H7 (cell line): Measurements from ENCODE around the gene LONRF3. TPM values are rescaled to one million over a fixed set of nuclear protein-coding genes. Genes with fewer than 3 reads are reported as not detected.
"Not testable (repeated sequence)": the region's sequence is repeated elsewhere in the genome, so short reads cannot be mapped to it uniquely, and the experiment has no call there.

Experiments
- DNase-seq: peaks from one replicate; pipeline ENCODE4 v3.0.0; 2012
- H3K27me3 ChIP-seq: 2 replicates; pipeline ENCODE4 v1.6.0; 2011; ENCODE audit warnings: mild to moderate bottlenecking, low read length; ENCODE audit not compliant: control insufficient read depth, insufficient read depth
- H3K36me3 ChIP-seq: replicated peaks from 2 replicates; pipeline ENCODE4 v1.5.1; 2011; ENCODE audit warnings: low read length; ENCODE audit not compliant: control insufficient read depth, insufficient read depth
- H3K4me3 ChIP-seq: 2 replicates; pipeline ENCODE4 v1.5.1; 2011; ENCODE audit warnings: low read depth, mild to moderate bottlenecking, control low read depth, low read length, moderate library complexity; ENCODE audit not compliant: insufficient read depth
- total RNA-seq: library from RNA; depleted of rRNA; stranded (reverse); fragments of >200 nt; shearing (Covaris generic); gene quantifications from 2 replicates; pipeline ENCODE4 v1.2.3, GENCODE V29; 2014

LONRF3 gene
- total RNA-seq, 1 experiment from 2014 or later, result 0.10 TPM

- Histone ChIP-seq H3K27me3 (peaks cover 89% of the 10 kb centered on the region), H3K36me3 (no peaks in the 10 kb centered on the region), H3K4me3 (peak overlapping the region; percentile 10; the same call in 1 of the 2 replicates)
- peak; percentile 73 for DNase-seq
These were observed 672 bp downstream of the LONRF3 start for GRCh38 chrX:118974908-118975671.

DNA sequence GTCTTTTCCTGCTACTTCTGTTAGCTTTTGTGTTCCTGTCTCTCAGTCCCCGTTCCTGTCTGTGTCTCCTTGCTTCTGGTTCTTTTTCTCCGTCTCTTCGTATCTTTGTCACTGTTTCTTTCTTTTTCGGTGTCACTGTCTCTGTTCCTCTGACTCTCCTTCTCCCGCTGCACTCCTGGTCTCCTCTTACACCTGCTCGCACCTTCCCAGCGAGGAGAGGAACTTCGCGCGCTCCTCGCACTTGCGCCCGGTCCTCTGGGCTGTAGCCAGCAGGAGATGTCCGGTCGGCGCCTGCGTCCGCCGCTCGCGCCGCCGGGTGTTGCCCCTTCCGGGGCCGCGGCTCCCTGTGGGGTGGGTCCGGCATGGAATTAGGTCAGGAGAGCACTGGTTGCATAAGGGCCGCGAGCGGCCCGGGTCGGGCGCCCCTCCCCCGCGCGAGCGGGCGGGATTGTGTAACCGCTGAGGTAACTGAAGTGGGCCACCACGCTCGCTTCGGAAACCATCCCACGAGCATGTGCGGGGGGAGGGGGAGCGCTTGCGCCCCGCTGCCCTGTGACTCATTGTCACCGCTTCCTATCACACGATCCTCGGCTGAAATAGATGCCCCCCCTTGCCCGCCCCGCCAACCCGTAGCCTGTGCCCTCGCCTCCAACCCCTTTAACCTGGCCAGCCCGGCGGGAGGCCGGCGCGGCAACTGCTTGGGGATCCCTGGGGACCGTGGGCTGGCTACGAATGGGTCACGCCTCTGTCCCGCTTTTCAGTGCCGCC lies 1.6 kb downstream of the LONRF3 start:
- peak overlapping the region; percentile 23; the same call in 1 of the 2 replicates for H3K4me3 ChIP-seq
- no peaks in the 10 kb centered on the region for H3K36me3 ChIP-seq
- H3K27me3 ChIP-seq, result peaks cover 80% of the 10 kb centered on the region
- DNase-seq, result peak; percentile 72

DNA sequence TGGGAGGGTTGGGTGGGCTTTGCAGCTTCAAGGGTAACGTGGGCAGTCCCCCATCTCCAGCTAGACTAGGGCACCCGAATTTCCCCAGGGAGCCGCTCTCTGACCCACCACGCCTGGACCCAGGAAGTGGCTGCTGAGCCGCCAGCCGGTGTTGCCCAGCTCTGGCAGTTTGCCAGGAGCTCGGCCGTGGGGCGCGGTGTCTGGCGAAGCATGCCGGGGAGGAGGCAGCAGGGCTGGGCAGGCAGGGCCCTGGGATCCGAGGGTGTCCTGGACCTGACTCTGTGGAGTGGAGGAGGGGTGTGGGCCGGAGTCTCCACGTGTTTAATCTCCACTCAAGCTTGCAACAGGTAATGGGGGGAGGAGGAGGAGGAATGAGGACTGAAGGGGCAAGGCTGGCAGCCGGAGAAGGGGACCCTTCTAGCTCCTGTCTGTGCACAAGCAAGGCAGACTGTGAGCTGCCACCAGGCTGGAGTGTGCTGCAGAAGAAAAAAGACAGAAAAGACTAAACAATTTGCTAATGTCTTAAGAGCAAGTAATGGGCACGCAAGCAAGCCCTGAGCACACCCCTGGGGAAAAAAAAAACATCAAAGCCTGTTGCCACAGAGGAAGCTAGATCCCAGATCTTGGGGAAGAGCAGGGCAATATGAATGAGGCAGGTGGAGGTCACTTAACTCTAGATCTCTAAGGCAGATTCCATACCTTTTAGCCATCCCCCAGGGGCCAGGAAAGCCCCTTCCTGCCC lies 2.4 kb downstream of the LONRF3 start:
- peak; percentile 48 for DNase-seq
- H3K27me3 ChIP-seq, result peaks cover 77% of the 10 kb centered on the region
- no peak overlapping the region for H3K4me3 ChIP-seq
- no peaks in the 10 kb centered on the region for H3K36me3 ChIP-seq

DNA sequence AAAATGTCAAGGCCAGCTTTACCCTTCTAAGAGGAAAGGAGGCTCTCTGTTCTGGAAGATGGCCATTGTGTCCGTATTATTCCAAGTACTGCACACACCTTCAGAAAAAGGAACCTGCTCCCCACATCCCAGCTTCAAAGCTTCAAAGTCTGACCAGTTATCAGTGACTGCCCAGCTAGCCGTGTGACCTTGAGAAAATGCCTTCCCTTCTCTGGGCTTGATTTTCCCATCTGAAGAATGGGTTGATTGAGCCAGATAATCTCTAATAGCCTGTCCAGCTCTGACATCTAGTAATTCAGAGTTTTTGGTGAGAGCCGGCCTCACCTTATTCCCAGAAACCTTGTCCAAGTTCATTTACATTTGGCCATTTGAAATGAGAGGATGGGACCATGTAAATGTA lies 3.0 kb downstream of the LONRF3 start:
- DNase-seq, result no peak

DNA sequence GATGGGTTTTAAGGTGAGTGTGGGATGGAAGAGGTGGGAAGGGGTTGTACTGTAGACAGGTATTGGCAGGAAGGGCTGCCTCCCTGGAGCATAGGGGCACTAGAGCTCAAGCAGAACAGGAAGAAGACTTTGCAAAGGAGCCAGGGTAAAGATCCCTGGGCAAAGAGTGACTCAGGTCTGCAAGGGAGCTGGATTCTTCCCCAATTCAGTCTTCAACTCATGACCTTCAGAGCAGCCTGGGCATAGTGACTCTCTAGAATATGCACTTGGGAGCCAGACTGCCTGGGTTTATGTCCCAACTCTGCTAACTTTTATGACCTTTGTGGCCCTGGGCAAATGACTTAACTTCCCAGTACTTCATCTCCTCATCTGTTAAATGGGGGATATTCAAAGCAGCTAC lies 4.0 kb downstream of the LONRF3 start:
- Histone ChIP-seq H3K27me3 (peaks cover 63% of the 10 kb centered on the region), H3K36me3 (no peaks in the 10 kb centered on the region), H3K4me3 (no peak overlapping the region)
- no peak for DNase-seq

More for the DNA sequence above, 3.0 kb downstream of the LONRF3 start:
- Histone ChIP-seq H3K36me3 (no peaks in the 10 kb centered on the region), H3K27me3 (peaks cover 71% of the 10 kb centered on the region), H3K4me3 (no peak overlapping the region)

DNA sequence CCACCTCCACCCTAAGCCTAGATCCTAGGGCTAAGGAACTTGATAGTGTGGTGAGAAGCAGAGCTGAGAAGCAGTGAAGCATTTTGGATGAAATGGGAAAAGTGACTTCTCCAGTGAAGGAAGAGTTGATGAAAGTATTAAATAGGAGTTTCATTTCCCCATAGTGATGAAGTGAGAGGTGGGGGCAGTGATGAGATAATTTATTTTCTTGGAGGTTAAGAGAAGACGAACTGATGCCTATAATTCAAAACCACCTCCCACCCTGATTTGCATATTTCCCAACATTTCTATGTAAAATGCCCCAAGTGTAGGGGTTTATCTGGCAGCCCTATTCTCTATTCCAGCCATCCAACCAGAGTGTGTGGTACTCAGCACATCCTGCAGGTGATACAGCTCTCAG lies 6.3 kb downstream of the LONRF3 start:
- Histone ChIP-seq H3K4me3 (no peak overlapping the region), H3K27me3 (peaks cover 40% of the 10 kb centered on the region), H3K36me3 (no peaks in the 10 kb centered on the region)
- DNase-seq, result no peak

- Histone ChIP-seq H3K4me3 (no peak overlapping the region), H3K36me3 (no peaks in the 10 kb centered on the region), H3K27me3 (peaks cover 12% of the 10 kb centered on the region)
- no peak for DNase-seq
These were observed 9.1 kb downstream of the LONRF3 start for GRCh38 chrX:118983513-118983912.

DNA sequence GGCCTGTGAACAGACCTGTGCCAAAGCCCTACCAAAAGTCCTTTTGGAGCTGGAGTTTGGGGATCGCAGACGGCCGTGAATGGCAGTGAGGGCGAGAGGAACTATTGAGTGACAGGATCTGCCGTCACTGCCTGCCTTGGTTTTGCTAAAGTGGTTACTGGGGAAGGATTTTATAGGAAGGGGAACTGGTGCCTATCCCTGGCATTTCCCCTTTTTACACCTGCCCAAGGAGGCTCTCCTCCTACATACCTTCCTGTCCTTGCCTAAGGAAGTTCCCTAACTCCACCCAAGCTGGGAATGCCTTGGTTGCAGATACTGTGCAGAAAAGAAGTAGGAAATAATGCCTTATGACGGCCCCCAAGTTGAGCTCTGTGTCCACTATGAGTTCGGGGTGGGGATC lies 14.5 kb downstream of the LONRF3 start:
- no peak for DNase-seq
- Histone ChIP-seq H3K36me3 (no peaks in the 10 kb centered on the region), H3K4me3 (no peak overlapping the region), H3K27me3 (no peaks in the 10 kb centered on the region; the same call in 1 of the 2 replicates)

- Histone ChIP-seq H3K4me3 (no peak overlapping the region), H3K36me3 (no peaks in the 10 kb centered on the region), H3K27me3 (no peaks in the 10 kb centered on the region; the same call in 1 of the 2 replicates)
- DNase-seq, result no peak
These were observed 15.5 kb downstream of the LONRF3 start for GRCh38 chrX:118989886-118990285.

DNA sequence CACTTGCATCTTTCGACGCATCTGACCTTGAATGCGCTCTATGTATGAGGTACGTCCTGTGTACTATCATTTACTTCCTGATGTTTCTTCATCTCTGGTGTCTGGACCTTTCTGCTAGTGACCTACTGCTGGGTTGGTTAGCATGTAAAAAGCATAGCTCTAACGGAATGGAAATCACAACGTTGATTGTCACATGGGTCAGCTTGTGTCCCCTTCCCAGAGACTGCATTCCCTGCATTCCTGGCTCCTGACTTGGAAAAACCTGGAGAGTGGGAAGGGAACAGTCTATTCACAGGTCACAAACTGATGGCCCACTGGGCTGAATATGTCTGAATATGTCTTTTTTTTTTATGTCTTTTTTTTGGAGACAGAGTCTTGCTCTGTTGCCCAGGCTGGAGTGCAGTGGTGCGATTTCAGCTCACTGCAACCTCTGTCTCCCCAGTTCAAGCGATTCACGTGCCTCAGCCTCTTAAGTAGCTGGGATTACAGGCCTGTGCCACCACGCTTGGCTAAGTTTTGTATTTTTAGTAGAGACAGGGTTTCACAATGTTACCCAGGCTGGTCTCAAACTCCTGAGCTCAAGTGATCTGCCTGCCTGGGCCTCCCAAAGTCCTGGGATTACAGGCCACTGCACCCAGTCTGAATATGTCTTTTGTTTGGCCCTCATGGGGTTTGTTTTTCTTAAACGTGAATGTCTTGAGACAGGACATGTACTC lies 16.3 kb downstream of the LONRF3 start:
- DNase-seq, result no peak
- no peaks in the 10 kb centered on the region for H3K36me3 ChIP-seq
- no peaks in the 10 kb centered on the region; the same call in 1 of the 2 replicates for H3K27me3 ChIP-seq
- no peak overlapping the region for H3K4me3 ChIP-seq

DNA sequence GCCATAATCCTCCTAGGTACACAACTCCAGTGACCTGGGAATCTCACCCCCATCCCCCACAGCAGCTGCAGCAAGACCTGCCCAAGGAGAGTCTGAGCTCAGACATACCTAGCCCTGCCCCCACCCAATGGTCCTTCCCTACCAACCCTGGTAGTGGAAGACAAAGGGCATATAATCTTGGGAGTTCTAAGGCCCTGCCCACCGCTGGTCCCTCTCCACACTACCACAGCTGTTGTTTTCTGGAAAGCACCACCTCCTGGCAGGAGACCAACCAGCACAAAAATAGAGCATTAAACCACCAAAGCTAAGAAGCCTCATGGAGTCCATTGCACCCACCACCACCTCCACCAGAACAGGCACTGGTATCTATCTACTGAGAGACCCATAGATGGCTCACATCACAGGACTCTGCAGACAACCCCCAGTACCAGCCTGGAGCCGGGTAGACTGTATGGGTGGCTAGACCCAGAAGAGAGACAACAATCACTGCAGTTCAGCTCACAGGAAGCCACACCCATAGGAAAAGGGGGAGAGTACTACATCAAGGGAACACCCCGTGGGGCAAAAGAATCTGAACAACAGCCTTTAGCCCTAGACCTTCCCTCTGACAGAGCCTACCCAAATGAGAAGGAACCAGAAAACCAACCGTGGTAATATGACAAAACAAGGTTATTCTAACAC lies 18.2 kb downstream of the LONRF3 start:
- not testable (repeated sequence) for DNase-seq, H3K27me3 ChIP-seq, H3K36me3 ChIP-seq, H3K4me3 ChIP-seq

DNA sequence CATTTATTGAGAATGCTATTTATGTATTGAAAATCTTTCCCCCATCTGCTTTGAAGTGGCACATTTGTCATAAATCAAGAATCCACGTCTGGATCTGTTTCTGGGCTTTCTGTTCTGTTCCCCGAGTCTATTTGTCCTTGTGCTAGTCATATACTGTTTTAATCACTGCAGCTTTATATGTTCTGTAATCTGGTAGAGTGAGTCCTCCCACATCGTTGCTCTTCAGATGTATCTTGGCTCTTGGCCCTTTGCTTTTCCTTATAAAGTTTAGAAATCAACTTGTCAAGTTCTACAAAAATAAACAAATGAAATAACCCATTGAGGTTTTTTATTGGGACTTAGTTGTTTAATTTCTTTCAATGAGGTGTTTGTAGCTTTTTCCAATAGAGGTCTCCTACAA lies 29.0 kb downstream of the LONRF3 start:
- Histone ChIP-seq H3K36me3 (no peaks in the 10 kb centered on the region), H3K4me3 (no peak overlapping the region), H3K27me3 (no peaks in the 10 kb centered on the region; the same call in 1 of the 2 replicates)
- no peak for DNase-seq

GRCh38 chrX:119004920-119005524 lies 30.6 kb downstream of the LONRF3 start:
- peak; percentile 74 for DNase-seq
- Histone ChIP-seq H3K36me3 (no peaks in the 10 kb centered on the region), H3K27me3 (no peaks in the 10 kb centered on the region; the same call in 1 of the 2 replicates), H3K4me3 (no peak overlapping the region)
